GM06990 (cell line): ENCODE results near the gene CYSRT1.

Experiments
- DNase-seq: peaks from one replicate; pipeline ENCODE4 v3.0.0-alpha.2; 2011; ENCODE audit not compliant: insufficient read length; ENCODE audit errors: extremely low read depth
- H3K27me3 ChIP-seq: replicated peaks from 2 replicates; pipeline ENCODE4 v1.6.0; 2011; ENCODE audit warnings: low read length; ENCODE audit not compliant: control insufficient read depth, insufficient read depth
- H3K36me3 ChIP-seq: 2 replicates; pipeline ENCODE4 v1.5.1; 2011; ENCODE audit warnings: low read length; ENCODE audit not compliant: control insufficient read depth, insufficient read depth
- H3K4me3 ChIP-seq: replicated peaks from 2 replicates; pipeline ENCODE4 v1.5.1; 2011; ENCODE audit warnings: low read depth, mild to moderate bottlenecking, control low read depth, low read length
- TF ChIP-seq, protein P1 (sequence below): IDR thresholded peaks from 2 replicates; pipeline ENCODE4 v1.5.1; 2011; ENCODE audit warnings: low read length, control low read depth, mild to moderate bottlenecking, inconsistent platforms; ENCODE audit not compliant: insufficient read depth, poor library complexity, severe bottlenecking

Gene CYSRT1

DNA sequence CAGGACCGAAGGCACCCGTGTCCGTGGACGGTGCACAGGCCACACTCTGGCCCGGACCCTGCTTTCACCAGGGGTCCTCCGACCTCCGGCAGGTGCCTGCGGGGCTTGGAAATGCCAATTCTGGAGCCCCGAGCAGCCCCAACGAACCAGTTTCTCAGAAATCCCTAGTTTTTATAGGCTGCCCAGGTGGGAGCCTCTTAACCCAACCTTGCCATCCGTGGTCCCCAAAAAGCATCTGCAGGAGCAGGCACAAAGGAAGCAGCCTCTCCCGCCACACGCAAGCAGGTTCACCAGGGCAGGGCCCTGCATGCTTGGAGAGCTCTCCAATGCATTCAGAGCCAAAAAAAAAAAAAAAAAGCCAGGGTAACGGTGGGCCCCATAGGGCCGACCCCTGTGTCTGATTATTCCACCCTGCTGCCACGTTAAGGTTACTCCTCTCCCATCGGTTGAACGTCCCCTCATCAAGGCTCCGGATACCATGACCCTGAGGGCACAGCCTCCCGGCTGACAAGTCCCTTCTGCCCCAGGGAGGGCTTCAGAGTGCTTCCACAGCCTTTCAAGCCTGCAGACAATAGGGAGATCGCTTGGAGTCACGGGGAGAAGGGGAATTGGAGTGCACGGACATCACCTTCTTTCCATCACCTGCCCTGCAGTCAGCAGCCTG is 23.6 kb upstream of the CYSRT1 start:
- peak overlapping the region; percentile 90 for H3K4me3 ChIP-seq
- TF ChIP-seq, protein P1, sequence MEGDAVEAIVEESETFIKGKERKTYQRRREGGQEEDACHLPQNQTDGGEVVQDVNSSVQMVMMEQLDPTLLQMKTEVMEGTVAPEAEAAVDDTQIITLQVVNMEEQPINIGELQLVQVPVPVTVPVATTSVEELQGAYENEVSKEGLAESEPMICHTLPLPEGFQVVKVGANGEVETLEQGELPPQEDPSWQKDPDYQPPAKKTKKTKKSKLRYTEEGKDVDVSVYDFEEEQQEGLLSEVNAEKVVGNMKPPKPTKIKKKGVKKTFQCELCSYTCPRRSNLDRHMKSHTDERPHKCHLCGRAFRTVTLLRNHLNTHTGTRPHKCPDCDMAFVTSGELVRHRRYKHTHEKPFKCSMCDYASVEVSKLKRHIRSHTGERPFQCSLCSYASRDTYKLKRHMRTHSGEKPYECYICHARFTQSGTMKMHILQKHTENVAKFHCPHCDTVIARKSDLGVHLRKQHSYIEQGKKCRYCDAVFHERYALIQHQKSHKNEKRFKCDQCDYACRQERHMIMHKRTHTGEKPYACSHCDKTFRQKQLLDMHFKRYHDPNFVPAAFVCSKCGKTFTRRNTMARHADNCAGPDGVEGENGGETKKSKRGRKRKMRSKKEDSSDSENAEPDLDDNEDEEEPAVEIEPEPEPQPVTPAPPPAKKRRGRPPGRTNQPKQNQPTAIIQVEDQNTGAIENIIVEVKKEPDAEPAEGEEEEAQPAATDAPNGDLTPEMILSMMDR = no peak
- H3K36me3 ChIP-seq = no peaks in the 10 kb centered on the region
- DNase-seq = no peak
- no peaks in the 10 kb centered on the region for H3K27me3 ChIP-seq

DNA sequence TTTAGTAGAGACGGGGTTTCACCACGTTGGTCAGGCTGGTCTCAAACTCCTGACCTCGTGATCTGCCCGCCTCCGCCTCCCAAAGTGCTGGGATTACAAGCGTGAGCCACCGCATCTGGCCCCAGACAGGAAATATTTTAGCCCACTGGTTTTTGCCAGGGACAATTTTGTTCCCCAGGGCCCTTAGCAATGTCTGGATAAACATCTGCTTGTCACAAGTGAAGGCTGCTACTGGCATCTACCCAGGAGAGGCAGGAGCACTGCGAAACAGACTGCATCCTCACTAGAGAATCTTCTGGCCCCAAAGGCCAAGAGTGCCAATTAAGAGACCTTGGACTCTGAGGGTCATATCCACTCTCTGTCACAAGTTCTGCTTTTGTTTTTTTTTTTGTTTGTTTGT is 22.0 kb upstream of the CYSRT1 start:
- H3K36me3 ChIP-seq = peaks cover 2% of the 10 kb centered on the region; the same call in 1 of the 2 replicates
- TF ChIP-seq, protein P1 = no peak
- H3K4me3 ChIP-seq = no peak overlapping the region
- no peaks in the 10 kb centered on the region for H3K27me3 ChIP-seq
- DNase-seq = no peak

DNA sequence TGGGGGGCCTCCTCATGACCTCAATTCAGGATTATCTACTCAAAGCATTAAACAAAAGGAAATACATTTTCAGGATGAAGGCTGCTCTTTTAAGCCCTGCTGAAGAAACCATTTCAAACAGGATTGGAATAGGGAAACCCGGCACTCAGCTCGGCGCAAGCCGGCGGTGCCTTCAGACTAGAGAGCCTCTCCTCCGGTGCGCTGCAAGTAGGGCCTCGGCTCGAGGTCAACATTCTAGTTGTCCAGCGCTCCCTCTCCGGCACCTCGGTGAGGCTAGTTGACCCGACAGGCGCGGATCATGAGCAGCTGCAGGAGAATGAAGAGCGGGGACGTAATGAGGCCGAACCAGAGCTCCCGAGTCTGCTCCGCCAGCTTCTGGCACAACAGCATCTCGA is 20.2 kb upstream of the CYSRT1 start:
- TF ChIP-seq, protein P1 = no peak
- Histone ChIP-seq H3K36me3 (peaks cover 7% of the 10 kb centered on the region), H3K4me3 (peak overlapping the region; percentile 91), H3K27me3 (no peaks in the 10 kb centered on the region)
- no peak for DNase-seq

DNA sequence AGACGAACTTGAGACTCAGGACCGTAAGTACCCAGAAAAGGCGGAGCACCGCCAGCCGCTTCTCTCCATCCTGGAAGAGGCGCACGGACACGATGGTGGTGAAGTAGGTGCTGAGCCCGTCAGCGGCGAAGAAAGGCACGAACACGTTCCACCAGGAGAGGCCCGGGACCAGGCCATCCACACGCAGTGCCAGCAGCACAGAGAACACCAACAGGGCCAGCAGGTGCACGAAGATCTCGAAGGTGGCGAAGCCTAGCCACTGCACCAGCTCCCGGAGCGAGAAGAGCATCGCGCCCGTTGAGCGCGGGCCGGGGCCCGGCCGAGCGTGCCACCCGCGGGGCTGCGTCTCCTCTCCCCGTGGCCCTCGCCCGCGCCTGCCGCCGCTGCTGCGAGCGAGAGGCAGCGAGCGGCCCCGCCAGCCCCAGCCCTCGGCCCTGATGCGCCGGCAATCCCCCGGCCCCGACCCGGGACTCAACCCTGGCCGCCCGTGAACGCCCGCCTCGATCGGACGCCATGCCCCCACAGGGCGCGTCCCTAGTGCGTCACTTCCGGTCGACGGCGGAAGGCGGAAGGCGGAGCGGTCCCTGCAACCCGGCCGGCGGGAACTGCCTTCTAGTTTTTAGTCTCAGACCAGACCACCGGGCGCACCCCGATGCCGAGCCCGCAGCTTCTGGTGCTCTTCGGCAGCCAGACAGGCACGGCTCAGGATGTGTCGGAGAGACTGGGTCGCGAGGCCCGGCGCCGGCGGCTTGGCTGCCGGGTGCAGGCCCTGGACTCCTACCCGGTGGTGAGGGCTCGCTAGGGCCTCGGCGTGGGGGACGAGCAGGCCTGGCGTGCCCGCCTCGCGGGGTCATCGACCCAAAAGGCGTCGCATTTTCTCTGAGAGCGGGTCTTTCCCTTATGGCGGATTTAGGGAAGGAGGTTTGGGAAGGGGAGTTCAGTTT is 19.6 kb upstream of the CYSRT1 start, which contains the start of the genes NDOR1 and TMEM203:
TSS of gene NDOR1 (plus strand) at position 575 of the 944 bp plus-strand sequence. CDS start at position 653, 78 bp downstream.
TSS of gene TMEM203 (minus strand) at position 523 of the 944 bp plus-strand sequence. CDS start at position 289, 234 bp downstream.
- TF ChIP-seq, protein P1 = no peak
- H3K4me3 ChIP-seq = peak within 1 kb of the TSS; percentile 91
- peaks cover 7% of the 10 kb centered on the region for H3K36me3 ChIP-seq
- H3K27me3 ChIP-seq = no peaks in the 10 kb centered on the region
- DNase-seq = peak; percentile 89

DNA sequence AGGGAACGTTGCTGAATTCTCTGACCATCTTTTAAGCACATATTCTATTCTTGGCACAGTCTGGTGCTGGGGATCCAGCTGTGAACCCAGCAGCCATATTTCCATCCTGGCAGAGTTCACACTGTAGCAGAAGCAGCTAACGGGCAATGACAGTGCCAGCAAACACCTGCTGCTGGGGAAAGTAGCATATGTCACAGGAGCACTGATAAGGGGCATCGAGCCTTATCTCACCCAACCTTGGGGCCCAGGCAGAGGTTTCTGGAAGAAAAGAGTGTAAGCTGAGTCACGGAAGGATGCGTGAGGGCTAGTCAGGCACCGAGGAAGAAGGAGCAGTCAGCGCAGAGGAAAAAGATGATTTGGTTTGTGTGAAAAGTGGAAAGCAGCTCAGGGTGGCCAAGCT is 18.4 kb upstream of the CYSRT1 start:
- TF ChIP-seq, protein P1 = no peak
- no peak for DNase-seq
- Histone ChIP-seq H3K27me3 (no peaks in the 10 kb centered on the region), H3K4me3 (peak overlapping the region; percentile 91), H3K36me3 (peaks cover 7% of the 10 kb centered on the region)
